Pancreas (tissue), 10 donors: Measurements from ENCODE around the gene POU6F2. TPM values are rescaled to one million over a fixed set of nuclear protein-coding genes. Genes with fewer than 3 reads are reported as not detected.

Experiments used
- ATAC-seq, 4 donors: fragments of 200-7000 bp; cut with Tn5 transposase; one replicate each; pipeline versions ENCODE4 v1.8.0 to v1.9.1; 2020; ENCODE audit warnings: mild to moderate bottlenecking in 4 of 4, moderate library complexity in 4 of 4
- DNase-seq, 6 donors: peaks; one replicate each; pipeline ENCODE4 v3.0.0-alpha.2; 2020
- FAIRE-seq: peaks from 2 replicates; lab custom pipeline; 2012; peaks lifted over from hg19 to GRCh38; lab: Jason Lieb, UNC
- H3K27ac ChIP-seq, 4 donors: fragments of 200-600 bp; sonication (generic); 1 replicate in 3 of 4; 2 replicates in 1 of 4; pipeline versions ENCODE4 v1.5.0 to v1.8.0; 2020
- H3K27me3 ChIP-seq, 4 donors: fragments of 200-600 bp; one replicate each; pipeline ENCODE4 v1.8.0; 2021
- H3K36me3 ChIP-seq, 3 donors: fragments of 200-600 bp; sonication (generic) in 1 of 3; one replicate each; pipeline versions ENCODE4 v1.5.0 to v1.8.0; 2020 to 2021
- H3K4me1 ChIP-seq, 3 donors: fragments of 200-600 bp; one replicate each; pipeline ENCODE4 v1.8.0; 2021
- H3K4me3 ChIP-seq, 4 donors: fragments of 200-600 bp; sonication (generic) in 2 of 4; one replicate each; pipeline versions ENCODE4 v1.5.0 to v1.8.0; 2020 to 2021
- H3K9me3 ChIP-seq, 4 donors: fragments of 200-600 bp; one replicate each; pipeline ENCODE4 v1.8.0; 2021
- WGBS, 2 donors: extraction: QIAGEN DNeasy Blood & Tissue Kit; methylation state at CpG; one replicate each; pipeline ENCODE4 v1.1.7; 2013; 5-methylcytosine and 5-hydroxymethylcytosine counted together
- intact Hi-C, 3 donors: fragments of 100-400 bp; cut with DNase I; formaldehyde crosslinking; loops; one replicate each; pipeline versions ENCODE4 v1.11.1 to v1.14.2; 2022
- polyA plus RNA-seq, 2 donors: library from polyadenylated mRNA; stranded (reverse); fragments of 200-250 nt; gene quantifications; one replicate each; pipeline ENCODE4 v1.2.3, GENCODE V29; 2013
- total RNA-seq, 6 donors: library from RNA; stranded (reverse); fragmentation: NEBNext Ultra II Directional in 4 of 6; extraction: Animal tissue kit (Norgen Biotek cat#: 25700) in 4 of 6; gene quantifications; one replicate each; pipeline versions ENCODE4 v1.2.1 to v1.2.4, GENCODE V29; 2021 to 2023
- TF ChIP-seq, protein P1 (sequence below), 4 donors: fragments of 200-600 bp; sonication (generic) in 3 of 4; IDR thresholded peaks; one replicate each; pipeline versions ENCODE4 v1.5.0 to v1.8.0; 2021; ENCODE audit warnings: antibody characterized with exemption in 4 of 4
- donor health status: healthy with polysubstance abuse.
- donor health status: DM: no; HTN: no; CAD: no; lungs with moderate emphysema.
- donor health status: DM: no; HTN: no; CAD: no.
- donor health status: control.
- donor health status: control.
- donor health status: Bipolar disorder and iron deficiency.
- donor health status: DM: yes; HTN: yes; CAD: no.
- donor health status: DM: no; HTN: no; CAD: no.
- donor health status: DM: no; HTN: no; CAD: no.
- donor health status: DM: yes; HTN: yes; CAD: no.

Gene POU6F2
- total and polyA plus RNA-seq, 8 donors: 1.3 to 4.2 (median 2.4) TPM

DNA sequence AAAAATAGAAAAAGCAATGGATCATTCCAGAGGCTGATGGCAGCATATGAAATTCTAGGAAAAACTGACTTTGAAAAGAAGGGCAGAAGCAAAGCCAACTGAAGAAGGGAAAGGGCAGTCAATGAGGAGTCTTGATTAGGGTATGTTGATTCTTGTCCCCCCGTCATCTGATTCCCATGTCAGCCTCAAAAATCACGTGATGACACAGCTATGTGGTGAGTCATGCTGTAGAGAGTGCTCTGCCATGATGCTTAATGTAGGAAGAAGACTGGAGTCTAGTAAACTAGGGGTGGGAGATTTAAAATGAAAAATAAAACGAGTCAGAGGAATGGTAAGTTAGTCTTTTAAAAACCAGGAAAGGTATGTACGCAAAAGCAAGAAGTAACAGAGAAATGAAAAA, 3.9 kb upstream of the POU6F2 start:
- no peak overlapping the region for H3K4me3 ChIP-seq
- H3K9me3 ChIP-seq: no peaks in the 10 kb centered on the region
- no peak overlapping the region for H3K27ac ChIP-seq
- WGBS, 2 donors: 55 to 64% methylated on average over 4 of the region's 4 CpGs
- intact Hi-C loops: no loop called here
- H3K27me3 ChIP-seq: peaks cover 0 to 3% (median 1%) of the 10 kb centered on the region in 4 donors
- no peaks in the 10 kb centered on the region for H3K36me3 ChIP-seq
- ATAC-seq (no peak), FAIRE-seq (no peak), DNase-seq (no peak)
- H3K4me1 ChIP-seq: no peaks in the 10 kb centered on the region
- TF ChIP-seq, protein P1, sequence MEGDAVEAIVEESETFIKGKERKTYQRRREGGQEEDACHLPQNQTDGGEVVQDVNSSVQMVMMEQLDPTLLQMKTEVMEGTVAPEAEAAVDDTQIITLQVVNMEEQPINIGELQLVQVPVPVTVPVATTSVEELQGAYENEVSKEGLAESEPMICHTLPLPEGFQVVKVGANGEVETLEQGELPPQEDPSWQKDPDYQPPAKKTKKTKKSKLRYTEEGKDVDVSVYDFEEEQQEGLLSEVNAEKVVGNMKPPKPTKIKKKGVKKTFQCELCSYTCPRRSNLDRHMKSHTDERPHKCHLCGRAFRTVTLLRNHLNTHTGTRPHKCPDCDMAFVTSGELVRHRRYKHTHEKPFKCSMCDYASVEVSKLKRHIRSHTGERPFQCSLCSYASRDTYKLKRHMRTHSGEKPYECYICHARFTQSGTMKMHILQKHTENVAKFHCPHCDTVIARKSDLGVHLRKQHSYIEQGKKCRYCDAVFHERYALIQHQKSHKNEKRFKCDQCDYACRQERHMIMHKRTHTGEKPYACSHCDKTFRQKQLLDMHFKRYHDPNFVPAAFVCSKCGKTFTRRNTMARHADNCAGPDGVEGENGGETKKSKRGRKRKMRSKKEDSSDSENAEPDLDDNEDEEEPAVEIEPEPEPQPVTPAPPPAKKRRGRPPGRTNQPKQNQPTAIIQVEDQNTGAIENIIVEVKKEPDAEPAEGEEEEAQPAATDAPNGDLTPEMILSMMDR (IDR thresholded peaks at IDR 0.05): no peak

DNA sequence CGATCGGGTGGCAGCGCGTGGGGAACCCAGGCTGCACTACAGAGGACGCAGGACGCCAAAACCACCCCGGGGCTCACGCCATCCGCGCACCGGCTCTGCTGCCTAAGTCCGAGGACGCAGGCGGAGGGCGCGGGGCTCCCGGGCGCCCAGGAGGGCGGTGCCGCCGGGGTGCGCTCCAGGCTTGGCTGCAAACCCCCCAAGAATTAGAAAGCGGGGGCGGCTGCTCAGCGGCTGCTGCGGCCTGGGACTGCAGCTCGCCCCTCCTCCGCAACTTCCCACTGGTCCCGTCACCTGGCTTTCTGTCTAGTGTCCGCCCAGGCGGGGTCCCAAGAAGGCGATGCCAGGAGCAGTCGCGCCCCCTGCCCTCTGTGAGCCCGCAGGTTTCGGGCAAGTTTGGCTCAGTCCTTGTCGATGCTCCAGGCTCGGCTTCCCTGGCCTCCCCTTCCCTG, 1.7 kb upstream of the POU6F2 start:
- peak overlapping the region in 2 of 4 donors; percentile 27 to 39 for H3K4me3 ChIP-seq
- 2% methylated on average over 34 to 38 of the region's 38 CpGs for WGBS, 2 donors
- H3K27me3 ChIP-seq: peaks cover 0 to 3% (median 1%) of the 10 kb centered on the region in 4 donors
- TF ChIP-seq, protein P1 (IDR thresholded peaks at IDR 0.05): no peak
- no peak overlapping the region for H3K27ac ChIP-seq
- H3K36me3 ChIP-seq: no peaks in the 10 kb centered on the region
- intact Hi-C loops: no loop called here
- DNase-seq (peak in 2 of 6 donors; percentile 60 to 69), ATAC-seq (peak; percentile 21 to 70 (median 57)), FAIRE-seq (no peak)
- H3K4me1 ChIP-seq: no peaks in the 10 kb centered on the region
- H3K9me3 ChIP-seq: no peaks in the 10 kb centered on the region

DNA sequence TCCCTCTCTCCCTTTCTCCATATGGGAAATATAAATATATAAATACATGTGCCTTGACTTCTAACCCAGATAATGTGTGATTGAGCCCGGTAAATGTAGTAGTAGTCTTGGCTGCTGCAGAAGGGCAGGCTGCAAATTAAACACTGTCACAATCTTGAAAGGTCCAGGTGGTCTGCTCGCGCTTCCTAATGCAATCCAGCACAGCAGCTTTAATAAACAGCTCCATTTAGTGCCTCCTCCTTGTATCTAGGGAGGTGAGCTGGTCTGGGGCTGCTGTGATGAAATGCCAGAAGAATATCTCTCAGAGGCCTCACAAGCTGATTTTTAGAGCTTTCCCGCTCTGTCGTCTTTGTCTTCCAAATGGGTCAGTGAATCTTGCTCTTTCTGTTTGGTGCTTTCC, 782 bp downstream of the POU6F2 start:
- peak in 2 of 4 donors; percentile 34 to 40 for ATAC-seq
- FAIRE-seq: no peak
- H3K4me1 ChIP-seq: peaks cover 0 to 4% (median 0%) of the 10 kb centered on the region in 3 donors
- intact Hi-C loops: no loop called here
- no peak for DNase-seq
- no peaks in the 10 kb centered on the region for H3K9me3 ChIP-seq
- peak overlapping the region in 3 of 4 donors; percentile 29 to 42 (median 31) for H3K27ac ChIP-seq
- H3K36me3 ChIP-seq: no peaks in the 10 kb centered on the region
- H3K4me3 ChIP-seq: peak overlapping the region in 3 of 4 donors; percentile 9 to 16 (median 11)
- peaks cover 0 to 3% (median 1%) of the 10 kb centered on the region in 4 donors for H3K27me3 ChIP-seq
- 22 to 26% methylated on average over 5 of the region's 5 CpGs for WGBS, 2 donors
- TF ChIP-seq, protein P1 (IDR thresholded peaks at IDR 0.05): no peak

DNA sequence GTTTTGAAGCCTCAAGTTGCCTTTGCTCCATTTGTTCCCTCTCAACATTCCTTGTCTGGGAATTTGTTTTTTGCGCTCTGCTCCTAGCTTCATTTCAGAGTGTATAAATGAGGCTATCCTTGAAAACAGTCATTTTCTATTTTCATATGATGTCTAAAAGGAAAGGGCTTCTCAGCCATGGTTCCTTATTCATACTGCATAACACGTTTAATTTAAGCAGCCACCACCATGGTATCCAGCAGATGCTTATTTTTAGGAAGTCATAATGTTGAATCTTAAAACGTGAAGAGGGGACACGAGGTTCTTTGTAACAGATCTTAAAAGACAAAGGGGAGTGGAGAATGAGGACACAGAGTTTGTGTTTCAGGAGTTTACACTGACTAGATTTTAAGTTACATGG, 14.5 kb downstream of the POU6F2 start:
- FAIRE-seq: no peak
- TF ChIP-seq, protein P1 (IDR thresholded peaks at IDR 0.05): no peak
- 60 to 65% methylated on average over 4 of the region's 4 CpGs for WGBS, 2 donors
- Histone ChIP-seq H3K9me3 (no peaks in the 10 kb centered on the region), H3K36me3 (no peaks in the 10 kb centered on the region), H3K4me1 (no peaks in the 10 kb centered on the region), H3K27ac (no peak overlapping the region), H3K27me3 (no peaks in the 10 kb centered on the region), H3K4me3 (no peak overlapping the region)
- no peak for ATAC-seq
- no peak for DNase-seq
- intact Hi-C loops: no loop called here

DNA sequence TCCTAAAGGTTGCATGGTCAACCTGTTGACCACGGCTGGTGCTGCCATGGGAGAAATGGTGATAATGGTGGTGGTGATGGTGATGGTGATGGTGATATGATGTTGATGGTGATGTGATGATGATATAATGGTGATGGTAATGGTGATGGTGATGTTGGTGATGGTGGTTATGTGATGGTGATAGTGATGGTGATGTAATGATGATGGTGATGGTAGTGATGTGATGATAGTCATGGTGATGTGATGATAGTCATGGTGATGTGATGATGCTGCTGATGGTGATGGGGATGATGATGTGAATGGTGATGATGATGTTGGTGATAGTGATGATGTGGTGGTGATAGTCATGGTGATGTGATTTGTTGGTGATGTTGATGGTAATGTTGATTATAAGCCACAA, 23.9 kb downstream of the POU6F2 start:
- TF ChIP-seq, protein P1 (IDR thresholded peaks at IDR 0.05): no peak
- Histone ChIP-seq H3K36me3 (no peaks in the 10 kb centered on the region), H3K9me3 (no peaks in the 10 kb centered on the region), H3K4me1 (no peaks in the 10 kb centered on the region), H3K27me3 (no peaks in the 10 kb centered on the region), H3K27ac (no peak overlapping the region), H3K4me3 (no peak overlapping the region)
- ATAC-seq: no peak
- 77 to 88% methylated on average over 1 of the region's 1 CpG for WGBS, 2 donors
- intact Hi-C loops: no loop called here
- FAIRE-seq: no peak
- DNase-seq: no peak
